Fibroblast of skin of left biceps (primary cell): ENCODE data around the gene GPR183.

Experiments used
- DNase-seq, 2 experiments: peaks; one replicate each; pipeline ENCODE4 v3.0.0-alpha.2; 2013; ENCODE audit warnings: low read depth in 2 of 2

The GPR183 gene

GRCh38 chr13:99294958-99295357 is 12.2 kb downstream of the GPR183 start:
- no peak for DNase-seq

- DNase-seq = no peak
These were observed 13.0 kb downstream of the GPR183 start for GRCh38 chr13:99294198-99294597.

GRCh38 chr13:99293178-99293577 is 14.0 kb downstream of the GPR183 start:
- DNase-seq = no peak

GRCh38 chr13:99290894-99291293 is 16.3 kb downstream of the GPR183 start:
- DNase-seq = no peak

GRCh38 chr13:99289674-99290337 is 17.4 kb downstream of the GPR183 start:
- DNase-seq = no peak

- no peak for DNase-seq
These were observed 17.9 kb downstream of the GPR183 start for GRCh38 chr13:99289271-99289670.

GRCh38 chr13:99288089-99288488 is 19.1 kb downstream of the GPR183 start:
- DNase-seq = no peak

- DNase-seq = no peak
These were observed 19.6 kb downstream of the GPR183 start for GRCh38 chr13:99287551-99287950.

GRCh38 chr13:99285432-99286182 is 21.6 kb downstream of the GPR183 start:
- DNase-seq = no peak

GRCh38 chr13:99282264-99283231 is 24.7 kb downstream of the GPR183 start:
- DNase-seq = peak in 1 of 2 experiments; percentile 25

GRCh38 chr13:99281811-99282263 is 25.4 kb downstream of the GPR183 start:
- no peak for DNase-seq

GRCh38 chr13:99280166-99280565 is 27.0 kb downstream of the GPR183 start:
- peak in 1 of 2 experiments; percentile 44 for DNase-seq

- DNase-seq = no peak
These were observed 27.6 kb downstream of the GPR183 start for GRCh38 chr13:99279637-99280036.

GRCh38 chr13:99278843-99279242 is 28.4 kb downstream of the GPR183 start:
- DNase-seq = no peak

GRCh38 chr13:99278200-99278599 is 29.0 kb downstream of the GPR183 start:
- DNase-seq = no peak

GRCh38 chr13:99277629-99278028 is 29.6 kb downstream of the GPR183 start:
- no peak for DNase-seq

GRCh38 chr13:99276706-99277105 is 30.5 kb downstream of the GPR183 start:
- no peak for DNase-seq

GRCh38 chr13:99275093-99275469 is 32.1 kb downstream of the GPR183 start:
- DNase-seq = peak in 1 of 2 experiments; percentile 40

GRCh38 chr13:99273128-99273527 is 34.1 kb downstream of the GPR183 start:
- no peak for DNase-seq

- no peak for DNase-seq
These were observed 34.7 kb downstream of the GPR183 start for GRCh38 chr13:99272481-99272880.

GRCh38 chr13:99271249-99271648 is 36.0 kb downstream of the GPR183 start:
- DNase-seq = no peak

GRCh38 chr13:99270518-99270917 is 36.7 kb downstream of the GPR183 start:
- no peak for DNase-seq
